ENCODE measurements around the gene SLC19A3. TPM values are rescaled to one million over a fixed set of nuclear protein-coding genes. Genes with fewer than 3 reads are reported as not detected.

The SLC19A3 gene
- total and polyA plus RNA-seq, 2 of the 4 experiments (the other 2 are of a cell fraction) = under 0.01 TPM; not detected in 1

GRCh38 chr2:227677928-227678327 is 39.9 kb downstream of the SLC19A3 start:
- DNase-seq (no peak), ATAC-seq (ENCODE audit: low read depth) (no peak)
- Histone ChIP-seq H4K5ac (ENCODE audit: low read depth, low read length) (no peak overlapping the region), H4K20me1 (ENCODE audit: insufficient read depth, low read length) (no peaks in the 10 kb centered on the region), H3K4ac (ENCODE audit: low read depth, low read length) (no peak overlapping the region), H2AK9ac (replicated peaks; ENCODE audit: low read depth, low read length, poor library complexity) (no peak overlapping the region), H3K18ac (ENCODE audit: low read depth, low read length) (no peak overlapping the region), H2BK5ac (ENCODE audit: low read depth, low read length, poor library complexity, severe bottlenecking) (no peak overlapping the region), H2BK20ac (ENCODE audit: low read depth, low read length) (no peak overlapping the region), H3K9ac (ENCODE audit: low read depth, low read length) (no peak overlapping the region), H3K23ac (ENCODE audit: low read depth, low read length) (no peak overlapping the region), H3K27me3 (ENCODE audit: control insufficient read depth, insufficient read depth, low read length) (no peaks in the 10 kb centered on the region), H2AFZ (replicated peaks; ENCODE audit: low read length, poor library complexity) (no peak overlapping the region), H3K27ac (ENCODE audit: insufficient read depth, low read length) (no peak overlapping the region), H3K4me1 (ENCODE audit: control insufficient read depth, insufficient read depth, low read length) (no peaks in the 10 kb centered on the region), H3K79me1 (ENCODE audit: low read depth in 1 of 2, low read length in 2 of 2) (no peaks in the 10 kb centered on the region), H3K36me3 (ENCODE audit: control insufficient read depth, insufficient read depth, low read length) (no peaks in the 10 kb centered on the region), H4K91ac (ENCODE audit: insufficient read depth, low read depth, low read length) (no peak overlapping the region), H3K9me3 (ENCODE audit: control insufficient read depth, insufficient read depth, low read length) (no peaks in the 10 kb centered on the region), H3K56ac (ENCODE audit: extremely low read depth, insufficient read depth, low read length) (no peak overlapping the region), H3K4me3 (ENCODE audit: insufficient read depth, low read depth, low read length) (no peak overlapping the region), H2BK120ac (ENCODE audit: low read depth, low read length) (no peak overlapping the region), H2AK5ac (ENCODE audit: low read depth, low read length) (no peak overlapping the region), H3K9me1 (ENCODE audit: insufficient read depth, low read length) (no peaks in the 10 kb centered on the region), H4K8ac (ENCODE audit: low read depth in 2 of 2, low read length in 2 of 2) (no peak overlapping the region), H3K14ac (replicated peaks; ENCODE audit: low read depth, low read length) (no peak overlapping the region), H2BK15ac (ENCODE audit: low read depth, low read length) (no peak overlapping the region), H3K4me2 (ENCODE audit: low read depth, low read length) (no peak overlapping the region)
- WGBS, 2 experiments (ENCODE audit: extremely low coverage in 2 of 2, insufficient read length in 1 of 2) = no CpG with 5 or more reads among the region's 3 CpGs
- TF ChIP-seq CTCF (conservative IDR thresholded peaks at IDR 0.05; ENCODE audit: low read depth, low read length) (no peak), RFX5 (IDR thresholded peaks at IDR 0.05; ENCODE audit: low read depth, low read length) (no peak), ELK1 (IDR thresholded peaks at IDR 0.05; ENCODE audit: borderline replicate concordance, low read depth, low read length) (no peak), SMC3 (IDR thresholded peaks at IDR 0.05; ENCODE audit: low read depth, low read length) (no peak), FOS (IDR thresholded peaks at IDR 0.05; ENCODE audit: low read depth, low read length) (no peak), MAFK (IDR thresholded peaks at IDR 0.05; ENCODE audit: low read depth, low read length) (no peak)
- POLR2A ChIA-PET (ENCODE audit: unreplicated experiment) = no interaction called here
- CTCF ChIA-PET = no interaction called here
- in situ Hi-C loops (cut with MboI; ENCODE audit: low sequenced_read_pairs) (no loop called here), intact Hi-C loops (cut with micrococcal nuclease) (no loop called here), dilution Hi-C loops (cut with HindIII; ENCODE audit: low sequenced_read_pairs, unreplicated experiment) (no loop called here)
- BruUV-seq (replicated peaks) = no TSS peak
